Keratinocyte (primary cell): ENCODE data around the gene SNHG17. TPM values are rescaled to one million over a fixed set of nuclear protein-coding genes. Genes with fewer than 3 reads are reported as not detected.

Experiments
- DNase-seq: peaks from one replicate; pipeline ENCODE4 v3.0.0-alpha.2; 2011; ENCODE audit warnings: low read depth, missing footprints, low spot score
- FAIRE-seq: peaks from 2 replicates; lab custom pipeline; 2011; peaks lifted over from hg19 to GRCh38; lab: Jason Lieb, UNC
- H2AFZ ChIP-seq: 2 replicates; pipeline ENCODE4 v1.6.0; 2012; ENCODE audit warnings: low read length, control low read depth, inconsistent platforms; ENCODE audit not compliant: control insufficient read depth
- H3K27ac ChIP-seq: 2 replicates; pipeline ENCODE4 v1.5.1; 2011; ENCODE audit warnings: low read length; ENCODE audit not compliant: control insufficient read depth, insufficient read depth
- H3K27me3 ChIP-seq: 3 replicates; pipeline ENCODE4 v1.6.0; 2011; ENCODE audit warnings: low read length; ENCODE audit not compliant: control insufficient read depth, insufficient read depth; ENCODE audit errors: extremely low read depth
- H3K36me3 ChIP-seq, 2 experiments: 2 replicates in 1 of 2; 3 replicates in 1 of 2; pipeline ENCODE4 v1.5.1; 2011; ENCODE audit warnings: low read length in 2 of 2, mild to moderate bottlenecking in 1 of 2; ENCODE audit not compliant: control insufficient read depth in 2 of 2, insufficient read depth in 2 of 2; ENCODE audit errors: extremely low read depth in 1 of 2
- H3K4me1 ChIP-seq: 3 replicates; pipeline ENCODE4 v1.5.1; 2011; ENCODE audit warnings: low read length; ENCODE audit not compliant: control insufficient read depth, insufficient read depth; ENCODE audit errors: extremely low read depth
- H3K4me2 ChIP-seq: 3 replicates; pipeline ENCODE4 v1.6.0; 2011; ENCODE audit warnings: low read depth, low read length; ENCODE audit not compliant: control insufficient read depth, insufficient read depth; ENCODE audit errors: extremely low read depth
- H3K4me3 ChIP-seq, 3 experiments: fragments of 200-600 bp in 1 of 3; sonication (generic) in 1 of 3; 2 replicates in 2 of 3; 3 replicates in 1 of 3; pipeline ENCODE4 v1.5.1; 2011 to 2016; ENCODE audit warnings: low read length in 3 of 3, mild to moderate bottlenecking in 3 of 3, control low read depth in 2 of 3, inconsistent platforms in 1 of 3, low read depth in 1 of 3, mixed read lengths in 1 of 3, mixed run types in 1 of 3, moderate library complexity in 1 of 3; ENCODE audit not compliant: control insufficient read depth in 2 of 3, insufficient read depth in 2 of 3; ENCODE audit errors: extremely low read depth in 1 of 3
- H3K79me2 ChIP-seq: 2 replicates; pipeline ENCODE4 v1.6.0; 2012; ENCODE audit warnings: low read length; ENCODE audit not compliant: control insufficient read depth, insufficient read depth
- H3K9ac ChIP-seq: 3 replicates; pipeline ENCODE4 v1.6.0; 2011; ENCODE audit warnings: low read length; ENCODE audit not compliant: control insufficient read depth, insufficient read depth; ENCODE audit errors: extremely low read depth
- H3K9me1 ChIP-seq: 3 replicates; pipeline ENCODE4 v1.6.0; 2011; ENCODE audit warnings: low read length; ENCODE audit not compliant: control insufficient read depth, insufficient read depth; ENCODE audit errors: extremely low read depth
- H3K9me3 ChIP-seq: 2 replicates; pipeline ENCODE4 v1.5.1; 2012; ENCODE audit warnings: low read depth, low read length; ENCODE audit not compliant: control insufficient read depth
- H4K20me1 ChIP-seq: 3 replicates; pipeline ENCODE4 v1.6.0; 2011; ENCODE audit warnings: low read length; ENCODE audit not compliant: control insufficient read depth, insufficient read depth; ENCODE audit errors: extremely low read depth
- CTCF ChIP-seq, 3 experiments: IDR thresholded peaks in 1 of 3; conservative IDR thresholded peaks in 1 of 3; optimal IDR thresholded peaks in 1 of 3; 2 replicates in 2 of 3; 3 replicates in 1 of 3; pipeline versions ENCODE3 to v1.5.1; 2011; ENCODE audit warnings: low read length in 3 of 3, mild to moderate bottlenecking in 3 of 3, moderate library complexity in 2 of 3, control low read depth in 1 of 3, inconsistent platforms in 1 of 3; ENCODE audit not compliant: insufficient read depth in 2 of 3; ENCODE audit errors: extremely low read depth in 1 of 3
- EZH2 ChIP-seq: IDR thresholded peaks from one replicate; pipeline ENCODE4 v1.6.1; 2012; ENCODE audit warnings: inconsistent platforms, mild to moderate bottlenecking, low read length, moderate library complexity
- dilution Hi-C: fragments of 300-500 bp; cut with MboI; formaldehyde crosslinking; loops from one replicate; pipeline ENCODE4 v1.7.0; 2020; ENCODE audit warnings: low sequenced_read_pairs; ENCODE audit not compliant: extremely low pct_ligation_motif_present
- polyA plus RNA-seq, 5 experiments: library from polyadenylated mRNA; depleted of rRNA in 3 of 5; stranded (reverse) in 3 of 5; stranded (forward) in 1 of 5; unstranded in 1 of 5; fragments of >200 nt; gene quantifications; 1 replicate in 1 of 5; 2 replicates in 3 of 5; 3 replicates in 1 of 5; pipeline versions ENCODE4 v1.2.1 to v1.2.3, GENCODE V29; 2011 to 2012; ENCODE audit warnings: missing spikeins in 2 of 5, low read depth in 1 of 5, low replicate concordance in 1 of 5
- small RNA-seq, 3 experiments: library from RNA; depleted of rRNA; stranded (forward); fragments of <200 nt; gene quantifications; one replicate each; pipeline ENCODE3, GENCODE V24; 2012; ENCODE audit warnings: low read depth in 3 of 3, low replicate concordance in 1 of 3; ENCODE audit not compliant: insufficient read length in 3 of 3

SNHG17 gene
- polyA plus RNA-seq, 1 donor (not counting 4 experiments of a cell fraction or from before 2014, with no cell fraction given) = 25.3 TPM

- Histone ChIP-seq H4K20me1 (no peaks in the 10 kb centered on the region), H2AFZ (no peak overlapping the region), H3K4me2 (no peak overlapping the region), H3K9me1 (no peaks in the 10 kb centered on the region), H3K4me1 (no peaks in the 10 kb centered on the region), H3K4me3 (no peak overlapping the region), H3K36me3 (no peaks in the 10 kb centered on the region), H3K79me2 (no peaks in the 10 kb centered on the region), H3K27ac (no peak overlapping the region), H3K9ac (no peak overlapping the region), H3K9me3 (no peaks in the 10 kb centered on the region), H3K27me3 (peaks cover 17% of the 10 kb centered on the region)
- no peak for TF ChIP-seq EZH2
- TF ChIP-seq CTCF (optimal IDR thresholded peaks at IDR 0.05 in 1 of 3, IDR thresholded peaks at IDR 0.05 in 1 of 3, conservative IDR thresholded peaks at IDR 0.05 in 1 of 3; ENCODE audit: extremely low read depth in 1 of 3, insufficient read depth in 2 of 3, low read length in 3 of 3) = no peak
- FAIRE-seq (no peak), DNase-seq (no peak)
- dilution Hi-C loops = no loop called here
Observed at GRCh38 chr20:38372806-38373205, 62.3 kb downstream of the SNHG17 start.

Small RNAs within 50 kb of the gene (small RNA-seq; reads per million reads assigned to genes)
- 0 reads per million in 3 experiments for gene RF00056
- 0.54 to 1.8 (median 1.7) reads per million in 3 experiments for gene SNORA60
- gene SNORA71A = 4.0 to 69.5 (median 10.8) reads per million in 3 experiments
- 18.3 to 102 (median 51.6) reads per million in 3 experiments for gene SNORA71B
- 0 to 0.50 (median 0.33) reads per million in 3 experiments for gene SNORA71C
- 13.0 to 176 (median 16.3) reads per million in 3 experiments for gene SNORA71D
- 0 reads per million in 3 experiments for gene SNORA71E

Other genes with a start within 250 kb of the SNHG17 start
- 0.05 to 0.07 TPM in 2 of 3 replicates, not detected in the other for gene KIAA1755, start 174.6 kb downstream of the SNHG17 start, polyA plus RNA-seq
- not detected in 3 replicates for gene BPI, start 131.2 kb downstream of the SNHG17 start, polyA plus RNA-seq
- not detected in 3 replicates for gene LBP, start 88.8 kb downstream of the SNHG17 start, polyA plus RNA-seq
- 16.5 to 23.8 TPM (median 16.9 TPM) in 3 replicates for gene RALGAPB, start 37.5 kb upstream of the SNHG17 start, polyA plus RNA-seq
- not detected in 3 replicates for gene ADIG, start 145.9 kb upstream of the SNHG17 start, polyA plus RNA-seq
- 1.0 to 1.9 TPM (median 1.2 TPM) in 3 replicates for gene ARHGAP40, start 166.5 kb upstream of the SNHG17 start, polyA plus RNA-seq